GM12875 (cell line): ENCODE measurements around the gene PSMD13.

Source experiments
- H3K4me3 ChIP-seq: one replicate; pipeline ENCODE4 v1.5.1; 2011; ENCODE audit warnings: low read depth, low read length, control low read depth
- TF ChIP-seq, protein P1 (sequence below): IDR thresholded peaks from 2 replicates; pipeline ENCODE4 v1.5.1; 2011; ENCODE audit warnings: low read depth, mild to moderate bottlenecking, control low read depth, inconsistent platforms, low read length, moderate library complexity, borderline replicate concordance; ENCODE audit not compliant: insufficient read depth

The PSMD13 gene

GRCh38 chr11:259413-259812, 22.6 kb downstream of the PSMD13 start:
- H3K4me3 ChIP-seq: no peak overlapping the region
- TF ChIP-seq, protein P1, sequence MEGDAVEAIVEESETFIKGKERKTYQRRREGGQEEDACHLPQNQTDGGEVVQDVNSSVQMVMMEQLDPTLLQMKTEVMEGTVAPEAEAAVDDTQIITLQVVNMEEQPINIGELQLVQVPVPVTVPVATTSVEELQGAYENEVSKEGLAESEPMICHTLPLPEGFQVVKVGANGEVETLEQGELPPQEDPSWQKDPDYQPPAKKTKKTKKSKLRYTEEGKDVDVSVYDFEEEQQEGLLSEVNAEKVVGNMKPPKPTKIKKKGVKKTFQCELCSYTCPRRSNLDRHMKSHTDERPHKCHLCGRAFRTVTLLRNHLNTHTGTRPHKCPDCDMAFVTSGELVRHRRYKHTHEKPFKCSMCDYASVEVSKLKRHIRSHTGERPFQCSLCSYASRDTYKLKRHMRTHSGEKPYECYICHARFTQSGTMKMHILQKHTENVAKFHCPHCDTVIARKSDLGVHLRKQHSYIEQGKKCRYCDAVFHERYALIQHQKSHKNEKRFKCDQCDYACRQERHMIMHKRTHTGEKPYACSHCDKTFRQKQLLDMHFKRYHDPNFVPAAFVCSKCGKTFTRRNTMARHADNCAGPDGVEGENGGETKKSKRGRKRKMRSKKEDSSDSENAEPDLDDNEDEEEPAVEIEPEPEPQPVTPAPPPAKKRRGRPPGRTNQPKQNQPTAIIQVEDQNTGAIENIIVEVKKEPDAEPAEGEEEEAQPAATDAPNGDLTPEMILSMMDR: no peak

- TF ChIP-seq, protein P1: no peak
- H3K4me3 ChIP-seq: no peak overlapping the region
Observed at GRCh38 chr11:261624-262023, 24.8 kb downstream of the PSMD13 start.

DNA sequence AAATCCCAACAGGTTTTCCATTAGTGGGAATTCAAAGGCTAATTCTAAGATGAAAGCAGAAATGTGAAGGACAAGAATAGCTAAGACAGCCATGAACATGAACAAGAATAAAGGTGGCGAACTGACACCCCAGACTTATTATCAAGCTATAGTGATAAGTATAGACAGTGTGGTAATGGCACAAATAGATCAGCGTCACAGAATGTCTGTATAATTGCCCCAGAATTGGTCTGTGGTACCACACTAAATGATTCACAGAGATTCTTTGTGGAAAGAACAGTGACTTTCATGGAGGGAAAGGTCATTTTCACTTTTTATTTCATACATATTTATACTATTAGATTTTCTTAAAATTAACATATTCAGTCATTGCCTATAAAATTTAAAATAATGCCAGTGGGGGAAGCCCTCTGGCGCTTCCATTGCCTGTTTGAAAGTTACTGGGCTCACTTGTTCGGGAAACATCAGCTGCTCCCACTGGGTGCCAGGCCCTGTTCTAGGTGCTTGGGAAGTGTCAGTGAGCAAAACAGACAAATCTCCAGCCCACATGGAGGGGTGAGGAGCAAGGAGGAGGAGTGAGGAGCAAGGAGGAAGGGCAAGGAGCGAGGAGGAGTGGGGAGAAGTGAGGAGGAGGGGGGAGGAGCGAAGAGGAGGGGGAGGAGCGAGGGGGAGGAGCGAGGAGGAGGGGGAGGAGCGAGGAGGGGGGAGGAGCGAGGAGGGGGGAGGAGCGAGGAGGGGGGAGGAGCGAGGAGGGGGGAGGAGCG, 30.1 kb downstream of the PSMD13 start:
- no peak overlapping the region for H3K4me3 ChIP-seq
- TF ChIP-seq, protein P1: no peak

DNA sequence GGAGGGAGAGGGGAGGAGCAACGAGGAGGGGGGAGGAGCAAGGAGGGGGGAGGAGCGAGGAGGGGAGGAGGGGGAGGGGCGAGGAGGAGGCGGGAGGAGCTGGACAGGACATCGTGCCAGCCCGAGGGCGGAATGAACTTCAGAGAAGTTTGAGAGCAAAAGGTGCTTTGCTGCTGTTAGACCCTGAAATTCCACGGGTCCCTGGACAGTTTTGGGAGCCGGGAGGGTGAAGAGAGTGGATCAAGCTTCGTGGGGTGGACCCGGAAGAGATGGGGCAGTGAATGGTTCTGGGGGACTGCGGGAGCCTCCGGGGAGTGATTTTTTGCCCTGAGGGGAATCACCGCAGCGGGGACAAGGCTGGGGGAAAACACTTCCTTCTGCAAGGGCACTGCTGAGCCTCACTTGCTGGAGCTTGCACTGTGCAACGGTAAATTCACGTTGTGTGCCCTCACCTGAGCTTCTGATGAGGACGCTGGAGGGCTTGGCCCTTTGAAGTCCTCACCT, 30.8 kb downstream of the PSMD13 start:
- TF ChIP-seq, protein P1: no peak
- H3K4me3 ChIP-seq: peak overlapping the region; percentile 45

DNA sequence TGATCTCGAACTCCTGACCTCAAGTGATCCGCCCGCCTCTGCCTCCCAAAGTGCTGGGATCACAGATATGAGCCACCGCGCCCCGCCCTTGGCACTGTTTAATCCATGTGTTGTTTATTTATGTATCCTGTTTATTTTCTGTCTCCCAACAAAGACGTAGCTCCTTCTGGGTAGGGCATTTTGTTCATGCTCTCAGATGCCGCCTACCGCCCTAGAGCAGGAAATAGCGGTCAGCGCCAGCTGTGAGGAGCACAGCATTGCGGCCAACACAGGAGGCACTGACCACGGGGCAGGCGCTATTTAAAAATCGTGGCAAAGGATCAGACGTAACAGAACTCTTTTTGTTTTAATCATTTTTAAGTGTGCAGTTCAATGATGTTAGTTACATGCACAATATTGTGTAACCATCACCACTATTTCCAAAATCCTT, 32.0 kb downstream of the PSMD13 start:
- H3K4me3 ChIP-seq: peak overlapping the region; percentile 30

GRCh38 chr11:269146-269890, 32.5 kb downstream of the PSMD13 start:
- TF ChIP-seq, protein P1: no peak
- peak overlapping the region; percentile 30 for H3K4me3 ChIP-seq

DNA sequence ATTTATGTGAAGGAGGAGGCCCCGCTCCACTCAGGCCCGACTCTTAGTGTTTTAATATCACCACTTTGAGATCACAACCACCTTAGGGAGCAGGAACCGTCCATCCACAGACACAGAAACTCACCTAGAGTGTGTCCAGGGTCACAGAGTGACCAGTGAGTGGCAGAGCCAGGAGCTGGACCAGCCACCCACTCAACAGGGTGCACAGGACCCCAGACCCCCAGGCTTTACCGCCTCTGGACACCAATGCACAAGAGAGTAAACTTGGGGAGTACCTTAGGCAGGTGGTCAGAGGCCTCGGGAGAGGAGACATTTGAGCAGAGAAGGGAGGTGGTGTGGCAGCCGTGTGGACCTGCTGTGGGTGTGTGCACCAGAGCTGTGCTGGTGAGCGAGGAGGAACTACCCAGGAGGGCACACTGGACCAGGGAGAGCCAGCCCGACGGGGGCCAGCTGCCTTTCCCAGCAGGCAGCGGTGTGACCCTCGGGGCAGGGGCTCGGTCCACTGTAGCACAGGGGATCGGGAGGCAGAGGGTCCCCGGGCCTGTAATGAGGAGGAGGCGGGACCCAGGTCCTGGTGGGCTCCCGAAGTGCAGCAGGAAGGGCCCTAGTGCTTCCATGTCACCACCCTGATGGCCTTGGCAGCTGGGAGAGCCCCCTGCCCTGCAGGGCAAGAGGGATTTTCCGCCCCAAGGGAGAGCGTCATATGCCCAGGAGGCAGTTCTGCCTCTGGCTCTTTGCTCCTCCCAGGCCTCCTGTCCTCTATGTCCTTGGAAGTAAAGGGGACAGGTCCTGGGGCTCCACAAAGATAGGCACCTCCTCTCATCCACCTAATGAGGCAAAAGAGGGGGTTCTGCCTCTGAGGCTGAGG, 33.9 kb downstream of the PSMD13 start:
- H3K4me3 ChIP-seq: no peak overlapping the region
- TF ChIP-seq, protein P1: no peak
